H1 (cell line): ENCODE results near the gene CPXM2. TPM values are rescaled to one million over a fixed set of nuclear protein-coding genes. Genes with fewer than 3 reads are reported as not detected.

ENCODE experiments used
- ASH2L ChIP-seq: fragments of 200-600, 300-600 bp; sonication (generic); IDR thresholded peaks from one replicate; pipeline ENCODE4 v1.7.1; 2017; ENCODE audit warnings: low read length
- BCL11A ChIP-seq, 2 experiments: IDR thresholded peaks; one replicate each; pipeline ENCODE4 v1.6.1; 2011; ENCODE audit warnings: low read depth in 2 of 2, low read length in 2 of 2, mild to moderate bottlenecking in 2 of 2
- EP300 ChIP-seq, 2 experiments: IDR thresholded peaks; 1 replicate in 1 of 2; 2 replicates in 1 of 2; pipeline ENCODE4 v1.6.1; 2011 to 2012; ENCODE audit warnings: low read depth in 2 of 2, low read length in 2 of 2, mild to moderate bottlenecking in 2 of 2, borderline replicate concordance in 1 of 2, inconsistent platforms in 1 of 2, moderate library complexity in 1 of 2
- GTF2F1 ChIP-seq: IDR thresholded peaks from 2 replicates; pipeline ENCODE4 v1.6.1; 2012; ENCODE audit warnings: low read depth, low read length, improper control_type of control experiment, borderline replicate concordance
- POU5F1 ChIP-seq: IDR thresholded peaks from 2 replicates; pipeline ENCODE4 v1.6.1; 2011; ENCODE audit warnings: low read depth, mild to moderate bottlenecking, low read length, moderate library complexity
- RBBP5 ChIP-seq: IDR thresholded peaks from 2 replicates; pipeline ENCODE4 v1.7.1; 2012; ENCODE audit warnings: low read depth, mild to moderate bottlenecking, inconsistent platforms, low read length, moderate library complexity, borderline replicate concordance
- SIN3A ChIP-seq, 2 experiments: IDR thresholded peaks in 1 of 2; conservative IDR thresholded peaks in 1 of 2; 2 replicates each; pipeline ENCODE4 v1.6.1; 2011 to 2012; ENCODE audit warnings: low read length in 2 of 2, improper control_type of control experiment in 1 of 2, low read depth in 1 of 2, mild to moderate bottlenecking in 1 of 2
- polyA plus RNA-seq, 7 experiments: library from polyadenylated mRNA; depleted of rRNA in 3 of 7; stranded (reverse) in 5 of 7; unstranded in 2 of 7; fragments of >200 nt in 5 of 7; fragments of 200-250 nt in 2 of 7; gene quantifications; 1 replicate in 5 of 7; 2 replicates in 1 of 7; 4 replicates in 1 of 7; pipeline versions ENCODE4 v1.2.1 to v1.2.3, GENCODE V29; 2011 to 2013; ENCODE audit warnings: missing spikeins in 2 of 7, mixed read lengths in 2 of 7
- total RNA-seq: library from RNA; stranded (reverse); fragmentation: NEBNext Ultra II Directional; extraction: Animal tissue kit (Norgen Biotek cat#: 25700); gene quantifications from 2 replicates; pipeline ENCODE4 v1.2.1, GENCODE V29; 2021

Gene CPXM2
- total and polyA plus RNA-seq, 2 of the 8 experiments (the other 6 are each of a cell fraction or from before 2014, with no cell fraction given) = 2.4 to 2.9 TPM

- TF ChIP-seq RBBP5 (no peak), SIN3A (conservative IDR thresholded peaks at IDR 0.05 in 1 of 2, IDR thresholded peaks at IDR 0.05 in 1 of 2; ENCODE audit: low read depth in 1 of 2, low read length in 2 of 2) (no peak), POU5F1 (no peak), BCL11A (IDR thresholded peaks at IDR 0.05; ENCODE audit: low read depth in 2 of 2, low read length in 2 of 2) (no peak), ASH2L (no peak), GTF2F1 (no peak), EP300 (IDR thresholded peaks at IDR 0.05; ENCODE audit: borderline replicate concordance in 1 of 2, low read depth in 2 of 2, low read length in 2 of 2) (no peak)
These were observed 60.3 kb downstream of the CPXM2 start (continued) for GRCh38 chr10:123831259-123831658.
